ENCODE measurements around the gene TPRKB.
"Not testable (repeated sequence)": the region's sequence is repeated elsewhere in the genome, so short reads cannot be mapped to it uniquely, and the experiment has no call there.

TPRKB gene

GRCh38 chr2:73759904-73760303, 22.8 kb upstream of the TPRKB start:
- peaks cover 6% of the 10 kb centered on the region for H3K36me3 ChIP-seq (ENCODE audit: insufficient read depth, low read length)
- no peaks in the 10 kb centered on the region for H3K9me3 ChIP-seq (ENCODE audit: control insufficient read depth, insufficient read depth, low read length)
- H3K4me1 ChIP-seq (ENCODE audit: insufficient read depth, low read length), result no peaks in the 10 kb centered on the region
- H3K9ac ChIP-seq (ENCODE audit: low read depth, low read length), result no peak overlapping the region

GRCh38 chr2:73759285-73759764, 22.2 kb upstream of the TPRKB start:
- H3K9me3 ChIP-seq (ENCODE audit: control insufficient read depth, insufficient read depth, low read length), result no peaks in the 10 kb centered on the region
- H3K9ac ChIP-seq (ENCODE audit: low read depth, low read length), result no peak overlapping the region
- no peaks in the 10 kb centered on the region for H3K4me1 ChIP-seq (ENCODE audit: insufficient read depth, low read length)
- H3K36me3 ChIP-seq (ENCODE audit: insufficient read depth, low read length), result peaks cover 2% of the 10 kb centered on the region

GRCh38 chr2:73754332-73754731, 17.2 kb upstream of the TPRKB start:
- not testable (repeated sequence) for H3K9me3 ChIP-seq (ENCODE audit: control insufficient read depth, insufficient read depth, low read length); H3K9ac ChIP-seq (ENCODE audit: low read depth, low read length); H3K4me1 ChIP-seq (ENCODE audit: insufficient read depth, low read length)
- H3K36me3 ChIP-seq (ENCODE audit: insufficient read depth, low read length), result peaks cover 14% of the 10 kb centered on the region; the same call in 1 of the 2 replicates

GRCh38 chr2:73749314-73749713, 12.2 kb upstream of the TPRKB start:
- no peaks in the 10 kb centered on the region for H3K4me1 ChIP-seq (ENCODE audit: insufficient read depth, low read length)
- no peak overlapping the region for H3K9ac ChIP-seq (ENCODE audit: low read depth, low read length)
- H3K9me3 ChIP-seq (ENCODE audit: control insufficient read depth, insufficient read depth, low read length), result no peaks in the 10 kb centered on the region
- peaks cover 16% of the 10 kb centered on the region for H3K36me3 ChIP-seq (ENCODE audit: insufficient read depth, low read length)

GRCh38 chr2:73746877-73747208, 9.7 kb upstream of the TPRKB start:
- Histone ChIP-seq H3K9ac (ENCODE audit: low read depth, low read length) (no peak overlapping the region), H3K9me3 (ENCODE audit: control insufficient read depth, insufficient read depth, low read length) (no peaks in the 10 kb centered on the region), H3K4me1 (ENCODE audit: insufficient read depth, low read length) (no peaks in the 10 kb centered on the region), H3K36me3 (ENCODE audit: insufficient read depth, low read length) (peaks cover 7% of the 10 kb centered on the region)

- peaks cover 6% of the 10 kb centered on the region for H3K36me3 ChIP-seq (ENCODE audit: insufficient read depth, low read length)
- H3K4me1 ChIP-seq (ENCODE audit: insufficient read depth, low read length), result no peaks in the 10 kb centered on the region
- H3K9ac ChIP-seq (ENCODE audit: low read depth, low read length), result no peak overlapping the region
- H3K9me3 ChIP-seq (ENCODE audit: control insufficient read depth, insufficient read depth, low read length), result no peaks in the 10 kb centered on the region
Observed at GRCh38 chr2:73746015-73746876, 9.1 kb upstream of the TPRKB start.

GRCh38 chr2:73740767-73741166, 3.6 kb upstream of the TPRKB start:
- H3K9ac ChIP-seq (ENCODE audit: low read depth, low read length), result no peak overlapping the region
- H3K36me3 ChIP-seq (ENCODE audit: insufficient read depth, low read length), result no peaks in the 10 kb centered on the region; the same call in 1 of the 2 replicates
- H3K4me1 ChIP-seq (ENCODE audit: insufficient read depth, low read length), result no peaks in the 10 kb centered on the region
- no peaks in the 10 kb centered on the region for H3K9me3 ChIP-seq (ENCODE audit: control insufficient read depth, insufficient read depth, low read length)

GRCh38 chr2:73739101-73739500, 2.0 kb upstream of the TPRKB start:
- H3K4me1 ChIP-seq (ENCODE audit: insufficient read depth, low read length), result no peaks in the 10 kb centered on the region
- no peak overlapping the region for H3K9ac ChIP-seq (ENCODE audit: low read depth, low read length)
- no peaks in the 10 kb centered on the region for H3K9me3 ChIP-seq (ENCODE audit: control insufficient read depth, insufficient read depth, low read length)
- no peaks in the 10 kb centered on the region for H3K36me3 ChIP-seq (ENCODE audit: insufficient read depth, low read length)

GRCh38 chr2:73736378-73736777, 767 bp downstream of the TPRKB start:
- Histone ChIP-seq H3K9me3 (ENCODE audit: control insufficient read depth, insufficient read depth, low read length) (no peaks in the 10 kb centered on the region), H3K9ac (ENCODE audit: low read depth, low read length) (peak overlapping the region; percentile 80), H3K36me3 (ENCODE audit: insufficient read depth, low read length) (peaks cover 8% of the 10 kb centered on the region; the same call in 1 of the 2 replicates), H3K4me1 (ENCODE audit: insufficient read depth, low read length) (no peaks in the 10 kb centered on the region)

- peaks cover 8% of the 10 kb centered on the region; the same call in 1 of the 2 replicates for H3K36me3 ChIP-seq (ENCODE audit: insufficient read depth, low read length)
- H3K9me3 ChIP-seq (ENCODE audit: control insufficient read depth, insufficient read depth, low read length), result no peaks in the 10 kb centered on the region
- no peaks in the 10 kb centered on the region for H3K4me1 ChIP-seq (ENCODE audit: insufficient read depth, low read length)
- H3K9ac ChIP-seq (ENCODE audit: low read depth, low read length), result no peak overlapping the region
Observed at GRCh38 chr2:73730810-73731209, 6.3 kb downstream of the TPRKB start.

GRCh38 chr2:73728711-73729110, 8.4 kb downstream of the TPRKB start:
- H3K4me1 ChIP-seq (ENCODE audit: insufficient read depth, low read length), result no peaks in the 10 kb centered on the region
- H3K36me3 ChIP-seq (ENCODE audit: insufficient read depth, low read length), result peaks cover 8% of the 10 kb centered on the region; the same call in 1 of the 2 replicates
- no peaks in the 10 kb centered on the region for H3K9me3 ChIP-seq (ENCODE audit: control insufficient read depth, insufficient read depth, low read length)
- H3K9ac ChIP-seq (ENCODE audit: low read depth, low read length), result no peak overlapping the region

- peaks cover 4% of the 10 kb centered on the region; the same call in 1 of the 2 replicates for H3K36me3 ChIP-seq (ENCODE audit: insufficient read depth, low read length)
- H3K4me1 ChIP-seq (ENCODE audit: insufficient read depth, low read length), result no peaks in the 10 kb centered on the region
- H3K9ac ChIP-seq (ENCODE audit: low read depth, low read length), result no peak overlapping the region
- no peaks in the 10 kb centered on the region for H3K9me3 ChIP-seq (ENCODE audit: control insufficient read depth, insufficient read depth, low read length)
Observed at GRCh38 chr2:73728043-73728442, 9.1 kb downstream of the TPRKB start.

- not testable (repeated sequence) for H3K36me3 ChIP-seq (ENCODE audit: insufficient read depth, low read length); H3K9ac ChIP-seq (ENCODE audit: low read depth, low read length); H3K9me3 ChIP-seq (ENCODE audit: control insufficient read depth, insufficient read depth, low read length); H3K4me1 ChIP-seq (ENCODE audit: insufficient read depth, low read length)
Observed at GRCh38 chr2:73726657-73727056, 10.5 kb downstream of the TPRKB start.

- H3K4me1 ChIP-seq (ENCODE audit: insufficient read depth, low read length), result no peaks in the 10 kb centered on the region
- no peaks in the 10 kb centered on the region for H3K36me3 ChIP-seq (ENCODE audit: insufficient read depth, low read length)
- H3K9ac ChIP-seq (ENCODE audit: low read depth, low read length), result no peak overlapping the region
- peaks cover 3% of the 10 kb centered on the region; the same call in 1 of the 2 replicates for H3K9me3 ChIP-seq (ENCODE audit: control insufficient read depth, insufficient read depth, low read length)
Observed at GRCh38 chr2:73718851-73719621, 18.1 kb downstream of the TPRKB start.

GRCh38 chr2:73718421-73718820, 18.7 kb downstream of the TPRKB start:
- Histone ChIP-seq H3K9ac (ENCODE audit: low read depth, low read length) (no peak overlapping the region), H3K4me1 (ENCODE audit: insufficient read depth, low read length) (no peaks in the 10 kb centered on the region), H3K36me3 (ENCODE audit: insufficient read depth, low read length) (no peaks in the 10 kb centered on the region), H3K9me3 (ENCODE audit: control insufficient read depth, insufficient read depth, low read length) (peaks cover 3% of the 10 kb centered on the region; the same call in 1 of the 2 replicates)
